HG02840 (cell line): ENCODE data around the gene CHID1.

ENCODE experiments used
- ATAC-seq: cut with Tn5 transposase; IDR thresholded peaks from one replicate; pipeline ENCODE4 v1.9.1; 2021; ENCODE audit warnings: mild to moderate bottlenecking, moderate library complexity, moderate number of reproducible peaks; ENCODE audit not compliant: unreplicated experiment, low FRiP score

Gene CHID1

GRCh38 chr11:853682-854448 is 56.7 kb downstream of the CHID1 start:
- no peak for ATAC-seq

GRCh38 chr11:852762-853161 is 57.8 kb downstream of the CHID1 start:
- no peak for ATAC-seq

GRCh38 chr11:850775-851763 is 59.5 kb downstream of the CHID1 start:
- ATAC-seq, result no peak

- ATAC-seq, result no peak
These were observed 60.4 kb downstream of the CHID1 start for GRCh38 chr11:849951-850774.

GRCh38 chr11:849104-849824 is 61.3 kb downstream of the CHID1 start:
- no peak for ATAC-seq

- no peak for ATAC-seq
These were observed 62.2 kb downstream of the CHID1 start for GRCh38 chr11:848380-848931.

- ATAC-seq, result no peak
These were observed 62.7 kb downstream of the CHID1 start for GRCh38 chr11:847876-848275.

- no peak for ATAC-seq
These were observed 64.0 kb downstream of the CHID1 start for GRCh38 chr11:846496-847098.

GRCh38 chr11:845872-846495 is 64.6 kb downstream of the CHID1 start:
- no peak for ATAC-seq

GRCh38 chr11:844693-845644 is 65.6 kb downstream of the CHID1 start:
- ATAC-seq, result no peak

- no peak for ATAC-seq
These were observed 66.6 kb downstream of the CHID1 start for GRCh38 chr11:843818-844692.

GRCh38 chr11:843086-843734 is 67.4 kb downstream of the CHID1 start:
- ATAC-seq, result peak; percentile 7

GRCh38 chr11:842370-843002 is 68.1 kb downstream of the CHID1 start, which contains the start of the genes POLR2L and TSPAN4:
Gene POLR2L (minus strand): TSS chr11:842529. CDS start chr11:842508, 21 bp downstream.
Gene TSPAN4 (plus strand): TSS chr11:842852. CDS start chr11:850305, 7,453 bp downstream.
- peak; percentile 65 for ATAC-seq

GRCh38 chr11:841981-842369 is 68.6 kb downstream of the CHID1 start:
- peak; percentile 26 for ATAC-seq

GRCh38 chr11:839875-840617 is 70.6 kb downstream of the CHID1 start:
- ATAC-seq, result no peak
